ENCODE results near the gene ZNF358. TPM values are rescaled to one million over a fixed set of nuclear protein-coding genes. Genes with fewer than 3 reads are reported as not detected.

Gene ZNF358
- total RNA-seq, 2 donors from 2014 or later, result 40.2 to 93.6 TPM

DNA sequence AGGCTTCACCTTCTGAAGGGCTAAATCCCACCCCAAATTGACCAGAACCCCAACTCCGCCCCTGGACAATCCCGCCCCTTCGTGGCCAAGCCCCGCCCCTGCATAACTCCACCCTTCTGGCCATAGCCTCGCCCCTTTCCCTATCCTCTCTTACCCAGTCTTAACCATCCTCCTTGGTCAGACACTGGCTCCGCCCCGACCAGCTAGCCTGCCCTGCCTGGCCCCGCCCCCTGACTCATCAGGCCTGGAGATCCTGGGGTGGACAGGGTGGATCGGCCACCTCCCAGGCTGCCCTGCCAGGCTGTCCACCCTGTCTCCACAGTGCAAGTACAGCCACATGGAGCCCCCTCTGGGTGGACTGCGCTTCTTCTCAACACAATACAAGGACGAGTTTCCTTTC lies 8.0 kb upstream of the ZNF358 start:
- Histone ChIP-seq H3K4me3 (no peak overlapping the region), H3K27me3 (no peaks in the 10 kb centered on the region), H3K4me1 (peaks cover 10% of the 10 kb centered on the region), H3K27ac (no peak overlapping the region), H3K36me3 (replicated peaks in 1 of 2; ENCODE audit: insufficient read depth in 1 of 2, low read depth in 2 of 2) (no peaks in the 10 kb centered on the region), H3K9me3 (no peaks in the 10 kb centered on the region)
- WGBS, 2 donors, result 39 to 41% methylated on average over 11 of the region's 11 CpGs
- no peak for TF ChIP-seq POLR2A (IDR thresholded peaks at IDR 0.05)
- TF ChIP-seq, protein P1, sequence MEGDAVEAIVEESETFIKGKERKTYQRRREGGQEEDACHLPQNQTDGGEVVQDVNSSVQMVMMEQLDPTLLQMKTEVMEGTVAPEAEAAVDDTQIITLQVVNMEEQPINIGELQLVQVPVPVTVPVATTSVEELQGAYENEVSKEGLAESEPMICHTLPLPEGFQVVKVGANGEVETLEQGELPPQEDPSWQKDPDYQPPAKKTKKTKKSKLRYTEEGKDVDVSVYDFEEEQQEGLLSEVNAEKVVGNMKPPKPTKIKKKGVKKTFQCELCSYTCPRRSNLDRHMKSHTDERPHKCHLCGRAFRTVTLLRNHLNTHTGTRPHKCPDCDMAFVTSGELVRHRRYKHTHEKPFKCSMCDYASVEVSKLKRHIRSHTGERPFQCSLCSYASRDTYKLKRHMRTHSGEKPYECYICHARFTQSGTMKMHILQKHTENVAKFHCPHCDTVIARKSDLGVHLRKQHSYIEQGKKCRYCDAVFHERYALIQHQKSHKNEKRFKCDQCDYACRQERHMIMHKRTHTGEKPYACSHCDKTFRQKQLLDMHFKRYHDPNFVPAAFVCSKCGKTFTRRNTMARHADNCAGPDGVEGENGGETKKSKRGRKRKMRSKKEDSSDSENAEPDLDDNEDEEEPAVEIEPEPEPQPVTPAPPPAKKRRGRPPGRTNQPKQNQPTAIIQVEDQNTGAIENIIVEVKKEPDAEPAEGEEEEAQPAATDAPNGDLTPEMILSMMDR (IDR thresholded peaks at IDR 0.05), result no peak
- DNase-seq, result peak; percentile 63 to 77 (median 70)
- intact Hi-C loops (cut with DNase I), result no loop called here
- ATAC-seq, result no peak

DNA sequence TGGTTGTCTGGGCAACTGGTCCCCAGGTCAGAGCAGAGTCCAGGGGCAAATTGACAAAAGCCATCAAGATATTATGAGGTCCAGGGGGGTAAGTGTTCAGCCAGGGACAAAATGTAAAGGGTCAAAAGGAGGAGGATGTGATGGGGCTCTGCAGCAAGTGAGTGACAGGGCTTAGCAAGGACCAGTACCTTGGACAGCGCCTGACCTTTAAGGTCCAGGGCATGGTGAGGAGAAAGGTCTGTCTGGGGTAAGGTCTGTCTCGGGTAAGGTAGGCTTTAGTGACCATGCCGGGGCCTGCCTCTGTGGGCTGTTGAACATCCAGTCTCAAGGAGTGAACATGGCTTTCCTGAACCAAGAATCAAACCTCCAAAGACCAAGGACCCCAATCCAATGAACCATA lies 6.3 kb upstream of the ZNF358 start:
- Histone ChIP-seq H3K27ac (no peak overlapping the region), H3K9me3 (no peaks in the 10 kb centered on the region), H3K4me3 (no peak overlapping the region), H3K4me1 (peaks cover 10% of the 10 kb centered on the region), H3K36me3 (replicated peaks in 1 of 2; ENCODE audit: insufficient read depth in 1 of 2, low read depth in 2 of 2) (no peaks in the 10 kb centered on the region), H3K27me3 (no peaks in the 10 kb centered on the region)
- 25 to 45% methylated on average over 3 of the region's 3 CpGs for WGBS, 2 donors
- no peak for DNase-seq
- intact Hi-C loops (cut with DNase I), result no loop called here
- no peak for TF ChIP-seq POLR2A (IDR thresholded peaks at IDR 0.05)
- TF ChIP-seq, protein P1 (IDR thresholded peaks at IDR 0.05), result no peak
- ATAC-seq, result no peak

DNA sequence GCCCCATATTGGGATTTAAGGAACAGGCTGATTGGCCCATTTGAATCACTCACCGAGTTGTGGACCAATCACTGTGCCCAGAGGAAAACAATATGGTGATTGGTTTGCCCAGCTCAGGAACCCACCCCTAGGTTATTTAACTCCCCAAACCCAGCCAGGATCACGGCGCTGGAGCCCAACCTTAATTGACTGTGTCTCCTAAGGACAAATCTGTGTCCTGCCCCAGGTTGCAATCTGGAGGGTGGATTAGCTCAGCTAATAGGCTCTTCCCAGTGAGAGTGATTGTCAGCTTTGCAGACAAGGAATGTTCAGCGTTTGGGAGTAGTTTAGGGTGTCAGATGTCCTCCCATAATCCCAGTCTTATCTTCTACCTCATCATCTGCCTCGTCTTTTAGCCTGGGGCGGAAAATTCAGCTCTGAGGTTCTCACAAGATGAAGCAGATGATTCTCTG lies 3.5 kb upstream of the ZNF358 start:
- DNase-seq (no peak), ATAC-seq (no peak)
- Histone ChIP-seq H3K4me1 (peaks cover 16% of the 10 kb centered on the region), H3K36me3 (replicated peaks in 1 of 2; ENCODE audit: insufficient read depth in 1 of 2, low read depth in 2 of 2) (no peaks in the 10 kb centered on the region), H3K27me3 (no peaks in the 10 kb centered on the region), H3K27ac (no peak overlapping the region), H3K4me3 (no peak overlapping the region), H3K9me3 (no peaks in the 10 kb centered on the region)
- 31 to 47% methylated on average over 3 to 6 of the region's 6 CpGs for WGBS, 2 donors
- intact Hi-C loops (cut with DNase I), result no loop called here
- no peak for TF ChIP-seq POLR2A (IDR thresholded peaks at IDR 0.05)
- TF ChIP-seq, protein P1 (IDR thresholded peaks at IDR 0.05), result no peak

DNA sequence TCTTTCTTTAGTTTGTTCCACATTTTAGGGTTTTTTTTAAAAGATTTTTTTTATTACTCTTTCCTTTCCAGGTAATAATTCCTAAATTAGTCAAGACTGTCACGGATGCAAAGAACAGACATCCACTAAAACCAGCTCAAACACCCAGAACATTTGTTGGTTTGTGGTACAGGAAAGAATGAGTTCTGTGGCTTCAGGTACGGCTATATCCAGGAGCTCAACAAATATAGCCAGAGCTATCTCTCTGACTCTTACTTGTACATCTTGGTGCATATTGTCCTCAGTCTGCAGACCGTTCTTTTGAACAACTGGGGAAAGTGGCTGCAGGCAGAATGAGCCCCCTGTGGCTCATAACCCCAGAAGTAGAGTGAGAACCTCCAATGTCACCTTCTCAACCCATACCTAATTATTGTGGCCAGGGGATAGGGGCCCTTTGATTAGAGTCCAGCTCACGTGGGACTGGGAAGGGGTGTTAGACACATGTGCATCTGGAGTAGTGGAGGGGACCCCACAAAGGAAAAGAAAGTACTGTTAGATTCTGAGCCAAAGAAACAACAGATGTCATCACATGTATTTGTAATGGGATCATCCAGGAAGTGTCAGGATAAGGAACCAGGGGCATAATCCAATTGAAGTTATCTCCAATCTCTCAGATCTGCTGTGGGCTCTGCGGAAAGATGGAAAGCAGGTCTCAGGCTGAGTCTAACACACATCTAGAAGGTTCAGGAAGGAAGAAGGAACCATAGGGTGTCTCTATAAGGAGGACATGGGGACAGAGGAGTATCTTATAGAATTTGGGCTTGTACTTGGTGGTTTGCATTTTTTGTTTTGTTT lies 1.9 kb upstream of the ZNF358 start:
- DNase-seq (no peak), ATAC-seq (no peak)
- TF ChIP-seq, protein P1 (IDR thresholded peaks at IDR 0.05), result no peak
- TF ChIP-seq POLR2A (IDR thresholded peaks at IDR 0.05), result no peak
- Histone ChIP-seq H3K27me3 (no peaks in the 10 kb centered on the region), H3K4me3 (no peak overlapping the region), H3K4me1 (peaks cover 16% of the 10 kb centered on the region), H3K27ac (no peak overlapping the region), H3K9me3 (no peaks in the 10 kb centered on the region), H3K36me3 (replicated peaks in 1 of 2; ENCODE audit: insufficient read depth in 1 of 2, low read depth in 2 of 2) (no peaks in the 10 kb centered on the region)
- 76 to 80% methylated on average over 5 of the region's 5 CpGs for WGBS, 2 donors
- intact Hi-C loops (cut with DNase I), result no loop called here

All from body of pancreas (tissue), 4 donors.